Fibroblast of lung (primary cell): ENCODE data around the gene CA5A. TPM values are rescaled to one million over a fixed set of nuclear protein-coding genes. Genes with fewer than 3 reads are reported as not detected.

Source experiments
- DNase-seq, 2 donors: peaks; one replicate each; pipeline versions ENCODE4 v3.0.0 to v3.0.0-alpha.2; 2010; ENCODE audit warnings: low read depth in 2 of 2
- H2AFZ ChIP-seq: 2 replicates; pipeline ENCODE4 v1.5.1; 2012; ENCODE audit warnings: low read length, control low read depth, inconsistent platforms
- H3K27ac ChIP-seq: 2 replicates; pipeline ENCODE4 v1.5.1; 2011; ENCODE audit warnings: low read length, control low read depth; ENCODE audit not compliant: insufficient read depth
- H3K27me3 ChIP-seq: 2 replicates; pipeline ENCODE4 v1.5.1; 2011; ENCODE audit warnings: mild to moderate bottlenecking, low read length; ENCODE audit not compliant: control insufficient read depth, insufficient read depth
- H3K36me3 ChIP-seq: 2 replicates; pipeline ENCODE4 v1.5.1; 2011; ENCODE audit warnings: low read length; ENCODE audit not compliant: control insufficient read depth, insufficient read depth
- H3K4me1 ChIP-seq: 2 replicates; pipeline ENCODE4 v1.5.1; 2011; ENCODE audit warnings: low read length; ENCODE audit not compliant: control insufficient read depth, insufficient read depth; ENCODE audit errors: extremely low read depth
- H3K4me2 ChIP-seq: 2 replicates; pipeline ENCODE4 v1.5.1; 2011; ENCODE audit warnings: low read length, control low read depth; ENCODE audit not compliant: insufficient read depth; ENCODE audit errors: extremely low read depth
- H3K4me3 ChIP-seq, 4 experiments: fragments of 200-600 bp in 1 of 4; sonication (generic) in 1 of 4; replicated peaks in 1 of 4; 2 replicates each; pipeline ENCODE4 v1.5.1; 2011 to 2016; ENCODE audit warnings: low read length in 4 of 4, low read depth in 3 of 4, mild to moderate bottlenecking in 3 of 4, control low read depth in 2 of 4, inconsistent platforms in 1 of 4, mixed read lengths in 1 of 4; ENCODE audit not compliant: insufficient read depth in 1 of 4; ENCODE audit errors: control extremely low read depth in 1 of 4
- H3K79me2 ChIP-seq: 2 replicates; pipeline ENCODE4 v1.5.1; 2012; ENCODE audit warnings: mild to moderate bottlenecking, low read length, inconsistent platforms; ENCODE audit not compliant: control insufficient read depth, insufficient read depth
- H3K9ac ChIP-seq: 2 replicates; pipeline ENCODE4 v1.5.1; 2011; ENCODE audit warnings: mild to moderate bottlenecking, low read length, control low read depth; ENCODE audit not compliant: insufficient read depth
- H3K9me3 ChIP-seq: 2 replicates; pipeline ENCODE4 v1.5.1; 2012; ENCODE audit warnings: low read depth, low read length; ENCODE audit not compliant: control insufficient read depth, insufficient read depth
- H4K20me1 ChIP-seq: 2 replicates; pipeline ENCODE4 v1.5.1; 2011; ENCODE audit warnings: low read length; ENCODE audit not compliant: control insufficient read depth, insufficient read depth; ENCODE audit errors: extremely low read depth
- EZH2 ChIP-seq: IDR thresholded peaks from 2 replicates; pipeline ENCODE4 v1.5.1; 2012; ENCODE audit warnings: low read length, control low read depth, mild to moderate bottlenecking; ENCODE audit errors: missing control alignments
- polyA plus RNA-seq, 2 donors: library from polyadenylated mRNA; depleted of rRNA in 1 of 2; stranded (reverse) in 1 of 2; unstranded in 1 of 2; fragments of >200 nt; gene quantifications; 2 replicates each; pipeline ENCODE4 v1.2.1, GENCODE V29; 2011 to 2012; ENCODE audit warnings: missing spikeins in 1 of 2
- total RNA-seq: library from RNA; depleted of rRNA; stranded (reverse); fragments of >200 nt; gene quantifications from 2 replicates; pipeline ENCODE4 v1.2.1, GENCODE V29; 2014
- TF ChIP-seq, protein P1 (sequence below), 2 donors: IDR thresholded peaks in 1 of 2; conservative IDR thresholded peaks in 1 of 2; 1 replicate in 1 of 2; 2 replicates in 1 of 2; pipeline ENCODE4 v1.5.1; 2011 to 2012; ENCODE audit warnings: low read length in 2 of 2, control low read depth in 1 of 2, inconsistent platforms in 1 of 2, low read depth in 1 of 2, mild to moderate bottlenecking in 1 of 2

Gene CA5A
- total and polyA plus RNA-seq, 2 donors (not counting 1 experiment from before 2014, with no cell fraction given): not detected

DNA sequence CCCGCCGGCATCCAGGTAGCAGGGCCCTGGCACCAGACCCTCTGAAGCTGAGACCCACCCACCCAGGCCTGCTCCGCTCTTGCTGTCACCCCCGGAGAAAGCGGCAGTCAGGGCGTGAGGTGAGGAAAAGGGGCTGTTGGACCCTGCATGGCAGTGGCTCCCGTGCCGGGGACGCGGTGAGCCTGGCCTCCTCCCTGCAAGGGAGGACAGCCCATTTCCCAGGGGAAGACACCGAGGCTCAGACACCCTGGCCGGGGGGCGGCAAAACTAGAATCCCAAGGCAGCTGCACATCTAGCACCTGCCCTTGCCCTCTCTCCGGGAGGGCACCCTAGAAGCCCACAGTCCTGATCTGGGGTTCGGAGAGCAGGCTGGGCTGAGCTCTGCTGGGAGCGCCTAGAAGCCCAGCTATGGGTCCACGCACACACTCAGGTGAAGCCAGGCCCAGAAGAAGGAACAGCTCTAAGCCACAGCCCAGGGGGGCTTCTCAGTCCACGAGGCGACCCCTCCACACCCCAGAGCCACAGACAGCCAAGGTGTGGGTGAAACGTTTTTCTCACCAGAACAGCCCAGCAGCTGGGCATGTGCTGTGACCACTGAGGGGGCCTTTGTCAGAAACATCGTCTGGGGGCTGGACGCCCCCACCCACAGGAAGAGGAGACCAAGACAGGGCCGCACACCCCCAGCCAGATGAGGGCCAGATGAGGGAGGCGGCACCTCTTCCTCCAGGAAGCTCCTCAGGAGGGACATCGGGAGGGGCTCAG is 89.4 kb downstream of the CA5A start:
- H3K27ac ChIP-seq: no peak overlapping the region
- H4K20me1 ChIP-seq: no peaks in the 10 kb centered on the region
- TF ChIP-seq EZH2: no peak
- TF ChIP-seq, protein P1, sequence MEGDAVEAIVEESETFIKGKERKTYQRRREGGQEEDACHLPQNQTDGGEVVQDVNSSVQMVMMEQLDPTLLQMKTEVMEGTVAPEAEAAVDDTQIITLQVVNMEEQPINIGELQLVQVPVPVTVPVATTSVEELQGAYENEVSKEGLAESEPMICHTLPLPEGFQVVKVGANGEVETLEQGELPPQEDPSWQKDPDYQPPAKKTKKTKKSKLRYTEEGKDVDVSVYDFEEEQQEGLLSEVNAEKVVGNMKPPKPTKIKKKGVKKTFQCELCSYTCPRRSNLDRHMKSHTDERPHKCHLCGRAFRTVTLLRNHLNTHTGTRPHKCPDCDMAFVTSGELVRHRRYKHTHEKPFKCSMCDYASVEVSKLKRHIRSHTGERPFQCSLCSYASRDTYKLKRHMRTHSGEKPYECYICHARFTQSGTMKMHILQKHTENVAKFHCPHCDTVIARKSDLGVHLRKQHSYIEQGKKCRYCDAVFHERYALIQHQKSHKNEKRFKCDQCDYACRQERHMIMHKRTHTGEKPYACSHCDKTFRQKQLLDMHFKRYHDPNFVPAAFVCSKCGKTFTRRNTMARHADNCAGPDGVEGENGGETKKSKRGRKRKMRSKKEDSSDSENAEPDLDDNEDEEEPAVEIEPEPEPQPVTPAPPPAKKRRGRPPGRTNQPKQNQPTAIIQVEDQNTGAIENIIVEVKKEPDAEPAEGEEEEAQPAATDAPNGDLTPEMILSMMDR (conservative IDR thresholded peaks at IDR 0.05 in 1 of 2, IDR thresholded peaks at IDR 0.05 in 1 of 2; ENCODE audit: low read depth in 1 of 2, low read length in 2 of 2): no peak
- H3K27me3 ChIP-seq: no peaks in the 10 kb centered on the region
- no peak overlapping the region for H3K4me3 ChIP-seq
- peaks cover 2% of the 10 kb centered on the region for H3K4me1 ChIP-seq
- H2AFZ ChIP-seq: no peak overlapping the region
- H3K4me2 ChIP-seq: no peak overlapping the region
- no peak for DNase-seq
- peaks cover 4% of the 10 kb centered on the region for H3K36me3 ChIP-seq
- H3K9me3 ChIP-seq: no peaks in the 10 kb centered on the region
- H3K79me2 ChIP-seq: no peaks in the 10 kb centered on the region
- H3K9ac ChIP-seq: no peak overlapping the region

DNA sequence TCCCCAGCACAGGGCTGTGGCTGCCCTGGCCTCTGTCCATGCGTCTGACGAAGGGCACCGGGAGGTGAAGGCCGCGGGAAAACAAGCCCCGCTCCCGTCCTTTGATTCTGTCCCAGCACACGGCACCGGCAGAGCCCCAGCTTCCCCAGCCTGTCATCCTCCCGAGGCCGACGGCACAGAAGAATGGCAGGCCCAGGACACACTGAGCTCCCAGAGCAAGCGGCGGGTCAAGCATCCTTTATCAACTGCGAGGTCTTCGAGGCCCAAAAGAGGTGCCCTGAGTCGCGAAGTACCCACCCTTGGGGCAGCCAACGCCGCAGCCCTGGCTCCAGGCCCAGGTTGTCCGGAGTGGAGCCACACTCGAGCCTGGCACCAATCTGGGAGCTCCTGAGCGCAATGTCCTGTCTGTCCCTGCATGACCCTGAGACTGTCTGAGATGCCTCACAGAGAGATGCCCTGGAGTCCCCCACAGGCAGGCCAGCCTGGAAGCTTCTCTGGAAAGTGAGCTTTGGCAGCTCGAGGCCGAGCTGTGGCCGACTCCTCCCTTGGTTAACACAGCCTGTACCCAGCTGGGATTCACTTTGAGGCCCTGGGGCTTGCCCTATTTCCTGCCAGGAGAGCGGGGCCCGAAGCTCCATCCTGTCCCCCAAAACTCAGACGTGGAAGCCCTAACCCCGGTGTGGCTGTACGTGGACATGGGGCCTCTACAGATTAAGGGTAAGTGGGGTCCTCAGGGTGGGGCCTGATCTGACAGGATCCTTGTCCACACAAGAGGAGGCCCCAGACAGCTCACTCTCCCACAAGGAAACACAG is 90.3 kb downstream of the CA5A start:
- Histone ChIP-seq H3K27ac (no peak overlapping the region), H3K4me3 (no peak overlapping the region), H4K20me1 (no peaks in the 10 kb centered on the region), H3K36me3 (peaks cover 4% of the 10 kb centered on the region), H3K4me1 (peaks cover 2% of the 10 kb centered on the region), H3K9ac (no peak overlapping the region), H3K4me2 (no peak overlapping the region), H3K27me3 (no peaks in the 10 kb centered on the region), H3K9me3 (no peaks in the 10 kb centered on the region), H2AFZ (no peak overlapping the region), H3K79me2 (no peaks in the 10 kb centered on the region)
- TF ChIP-seq EZH2: no peak
- TF ChIP-seq, protein P1 (conservative IDR thresholded peaks at IDR 0.05 in 1 of 2, IDR thresholded peaks at IDR 0.05 in 1 of 2; ENCODE audit: low read depth in 1 of 2, low read length in 2 of 2): no peak
- DNase-seq: no peak

DNA sequence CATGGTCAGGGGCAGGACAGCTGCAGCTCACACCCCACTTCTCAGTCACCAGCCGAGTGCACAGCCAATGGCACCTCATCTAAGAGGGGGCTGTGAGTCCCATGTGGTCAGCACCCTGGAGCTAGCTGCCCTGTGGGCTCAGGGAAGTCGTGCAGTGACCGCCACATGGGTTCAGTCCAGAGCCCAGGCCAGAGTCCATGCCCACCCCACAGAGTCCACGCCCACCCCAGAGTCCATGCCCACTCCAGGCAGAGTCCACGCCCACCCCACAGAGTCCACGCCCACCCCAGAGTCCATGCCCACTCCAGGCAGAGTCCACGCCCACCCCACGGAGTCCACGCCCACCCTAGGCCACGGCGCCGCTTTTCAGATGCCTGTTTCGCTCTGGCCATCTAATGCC is 91.1 kb downstream of the CA5A start:
- Histone ChIP-seq H3K9ac (no peak overlapping the region), H3K79me2 (no peaks in the 10 kb centered on the region), H3K9me3 (no peaks in the 10 kb centered on the region), H3K4me1 (peaks cover 2% of the 10 kb centered on the region), H3K4me2 (no peak overlapping the region), H3K27ac (no peak overlapping the region), H2AFZ (no peak overlapping the region), H3K4me3 (no peak overlapping the region), H3K27me3 (no peaks in the 10 kb centered on the region), H3K36me3 (peaks cover 4% of the 10 kb centered on the region), H4K20me1 (no peaks in the 10 kb centered on the region)
- DNase-seq: no peak
- no peak for TF ChIP-seq EZH2
- TF ChIP-seq, protein P1 (conservative IDR thresholded peaks at IDR 0.05 in 1 of 2, IDR thresholded peaks at IDR 0.05 in 1 of 2; ENCODE audit: low read depth in 1 of 2, low read length in 2 of 2): no peak
